Neural progenitor cell (in vitro differentiated cells): ENCODE data around the gene MITF. TPM values are rescaled to one million over a fixed set of nuclear protein-coding genes. Genes with fewer than 3 reads are reported as not detected.

ENCODE experiments used
- DNase-seq: peaks from one replicate; pipeline ENCODE4 v3.0.0-alpha.2; 2016; ENCODE audit warnings: low spot score
- H2AFZ ChIP-seq: fragments of 200-600 bp; sonication (generic); replicated peaks from 2 replicates; pipeline ENCODE4 v1.6.1; 2016; ENCODE audit warnings: antibody characterized with exemption
- H3F3A ChIP-seq: fragments of 200-600 bp; sonication (generic); 2 replicates; pipeline ENCODE4 v1.6.1; 2016; ENCODE audit warnings: antibody characterized with exemption, low read depth
- H3K27ac ChIP-seq: fragments of 200-600 bp; sonication (generic); 2 replicates; pipeline ENCODE4 v1.5.1; 2016; ENCODE audit warnings: mild to moderate bottlenecking
- H3K27me3 ChIP-seq: fragments of 200-600 bp; sonication (generic); 2 replicates; pipeline ENCODE4 v1.6.1; 2016; ENCODE audit warnings: mild to moderate bottlenecking, moderate library complexity
- H3K36me3 ChIP-seq: fragments of 200-600 bp; sonication (generic); 2 replicates; pipeline ENCODE4 v1.5.1; 2016
- H3K4me1 ChIP-seq: fragments of 200-600 bp; sonication (generic); 2 replicates; pipeline ENCODE4 v1.6.1; 2016; ENCODE audit warnings: mixed run types
- H3K4me2 ChIP-seq: fragments of 200-600 bp; sonication (generic); 2 replicates; pipeline ENCODE4 v1.6.1; 2016
- H3K4me3 ChIP-seq: fragments of 200-600 bp; sonication (generic); 2 replicates; pipeline ENCODE4 v1.5.1; 2016
- H3K79me2 ChIP-seq: fragments of 200-600 bp; sonication (generic); 2 replicates; pipeline ENCODE4 v1.6.1; 2016; ENCODE audit warnings: low read depth
- H3K9ac ChIP-seq: fragments of 200-600 bp; sonication (generic); 2 replicates; pipeline ENCODE4 v1.6.1; 2016
- H3K9me3 ChIP-seq: fragments of 200-600 bp; sonication (generic); 2 replicates; pipeline ENCODE4 v1.5.1; 2016; ENCODE audit warnings: low read depth
- H4K20me1 ChIP-seq: fragments of 200-600 bp; sonication (generic); 2 replicates; pipeline ENCODE4 v1.6.1; 2016; ENCODE audit warnings: low read depth
- H3K27ac Mint-ChIP-seq: 3 replicates; pipeline ENCODE4 v1.8.0; 2021; ENCODE audit warnings: mixed read lengths
- H3K27me3 Mint-ChIP-seq: 2 replicates; pipeline ENCODE4 v1.8.0; 2022; ENCODE audit warnings: low read depth, mild to moderate bottlenecking, inconsistent platforms, moderate library complexity, mixed read lengths; ENCODE audit not compliant: insufficient read depth
- H3K36me3 Mint-ChIP-seq: 3 replicates; pipeline ENCODE4 v1.8.0; 2021; ENCODE audit warnings: mixed read lengths
- H3K4me1 Mint-ChIP-seq: 3 replicates; pipeline ENCODE4 v1.8.0; 2021; ENCODE audit warnings: mixed read lengths
- H3K4me3 Mint-ChIP-seq: 3 replicates; pipeline ENCODE4 v1.8.0; 2021; ENCODE audit warnings: mild to moderate bottlenecking, moderate library complexity, mixed read lengths
- H3K9me3 Mint-ChIP-seq: 3 replicates; pipeline ENCODE4 v1.8.0; 2020; ENCODE audit warnings: mixed read lengths
- CTCF ChIP-seq: fragments of 200-600 bp; sonication (generic); IDR thresholded peaks from 2 replicates; pipeline ENCODE4 v1.5.1; 2017; ENCODE audit warnings: antibody characterized with exemption, mild to moderate bottlenecking
- EZH2 ChIP-seq: fragments of 200-600 bp; sonication (generic); IDR thresholded peaks from 2 replicates; pipeline ENCODE4 v1.6.1; 2017; ENCODE audit warnings: antibody characterized with exemption, mild to moderate bottlenecking, moderate library complexity
- EZH2phosphoT487 ChIP-seq: fragments of 200-600 bp; sonication (generic); IDR thresholded peaks from 2 replicates; pipeline ENCODE4 v1.6.1; 2017; ENCODE audit warnings: antibody characterized with exemption
- total RNA-seq: library from RNA; depleted of rRNA; stranded (reverse); fragments of >200 nt; gene quantifications from 2 replicates; pipeline ENCODE4 v1.2.3, GENCODE V29; 2015; ENCODE audit warnings: low replicate concordance

Gene MITF
- total RNA-seq, 1 donor from 2014 or later, result not detected

DNA sequence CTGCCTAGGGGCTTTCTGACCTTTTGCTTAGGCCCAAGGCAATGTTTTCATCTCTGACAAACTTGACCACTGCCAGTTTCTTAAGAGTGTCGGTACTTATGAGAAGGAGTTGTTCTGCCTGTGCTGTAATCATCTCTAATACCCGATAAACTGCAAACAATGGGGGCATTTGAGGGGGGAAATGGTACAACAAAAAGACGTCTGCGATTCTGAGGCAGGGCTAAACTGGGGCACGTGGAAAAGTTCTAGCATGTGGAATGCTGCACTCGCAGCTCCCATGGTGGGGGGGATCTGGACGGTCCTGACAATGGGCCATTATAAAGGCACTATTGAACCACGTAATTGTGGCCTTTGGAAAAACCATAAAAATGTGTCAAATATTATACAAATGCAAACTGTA is 187.1 kb downstream of the MITF start:
- H3K4me3 Mint-ChIP-seq, result no peak overlapping the region
- no peak for TF ChIP-seq EZH2
- TF ChIP-seq EZH2phosphoT487, result no peak
- TF ChIP-seq CTCF, result no peak

GRCh38 chr3:69927571-69927970 is 188.3 kb downstream of the MITF start:
- no peak overlapping the region for H3K4me2 ChIP-seq
- no peak overlapping the region for H3K27ac ChIP-seq
- no peaks in the 10 kb centered on the region for H4K20me1 ChIP-seq
- H2AFZ ChIP-seq, result no peak overlapping the region
- Mint-ChIP-seq H3K9me3 (no peaks in the 10 kb centered on the region), H3K27ac (no peak overlapping the region), H3K36me3 (no peaks in the 10 kb centered on the region), H3K4me3 (no peak overlapping the region), H3K27me3 (no peaks in the 10 kb centered on the region), H3K4me1 (peaks cover 3% of the 10 kb centered on the region)
- DNase-seq, result no peak
- H3K9ac ChIP-seq, result no peak overlapping the region
- H3F3A ChIP-seq, result no peaks in the 10 kb centered on the region
- no peaks in the 10 kb centered on the region for H3K27me3 ChIP-seq
- TF ChIP-seq EZH2phosphoT487, result no peak
- no peak for TF ChIP-seq EZH2
- TF ChIP-seq CTCF, result no peak
- no peaks in the 10 kb centered on the region for H3K36me3 ChIP-seq
- no peaks in the 10 kb centered on the region for H3K9me3 ChIP-seq
- H3K79me2 ChIP-seq, result no peaks in the 10 kb centered on the region
- H3K4me3 ChIP-seq, result no peak overlapping the region
- H3K4me1 ChIP-seq, result no peaks in the 10 kb centered on the region

More for the DNA sequence above, 187.1 kb downstream of the MITF start:
- Histone ChIP-seq H3K9ac (no peak overlapping the region), H3K9me3 (no peaks in the 10 kb centered on the region), H3K4me1 (no peaks in the 10 kb centered on the region), H3K4me3 (no peak overlapping the region), H3K27ac (no peak overlapping the region), H3F3A (no peaks in the 10 kb centered on the region), H3K79me2 (no peaks in the 10 kb centered on the region), H3K27me3 (no peaks in the 10 kb centered on the region), H3K4me2 (no peak overlapping the region), H3K36me3 (no peaks in the 10 kb centered on the region), H4K20me1 (no peaks in the 10 kb centered on the region), H2AFZ (no peak overlapping the region)
- DNase-seq, result no peak
- no peaks in the 10 kb centered on the region for H3K36me3 Mint-ChIP-seq
- no peak overlapping the region for H3K27ac Mint-ChIP-seq
- H3K4me1 Mint-ChIP-seq, result peaks cover 3% of the 10 kb centered on the region
- H3K9me3 Mint-ChIP-seq, result no peaks in the 10 kb centered on the region
- no peaks in the 10 kb centered on the region for H3K27me3 Mint-ChIP-seq

GRCh38 chr3:69929019-69929418 is 189.8 kb downstream of the MITF start:
- H2AFZ ChIP-seq, result no peak overlapping the region
- H3K27me3 ChIP-seq, result no peaks in the 10 kb centered on the region
- H3K27ac Mint-ChIP-seq, result no peak overlapping the region
- no peaks in the 10 kb centered on the region for H3K9me3 Mint-ChIP-seq
- H3K4me3 ChIP-seq, result no peak overlapping the region
- H3K4me3 Mint-ChIP-seq, result no peak overlapping the region
- H3K4me1 Mint-ChIP-seq, result peaks cover 3% of the 10 kb centered on the region
- H3K4me1 ChIP-seq, result no peaks in the 10 kb centered on the region
- H3K36me3 Mint-ChIP-seq, result no peaks in the 10 kb centered on the region
- DNase-seq, result no peak
- no peak overlapping the region for H3K27ac ChIP-seq
- H3K9me3 ChIP-seq, result no peaks in the 10 kb centered on the region
- H3K4me2 ChIP-seq, result no peak overlapping the region
- H4K20me1 ChIP-seq, result no peaks in the 10 kb centered on the region
- no peaks in the 10 kb centered on the region for H3F3A ChIP-seq
- H3K27me3 Mint-ChIP-seq, result no peaks in the 10 kb centered on the region
- H3K36me3 ChIP-seq, result no peaks in the 10 kb centered on the region
- no peak overlapping the region for H3K9ac ChIP-seq
- TF ChIP-seq CTCF, result no peak
- no peak for TF ChIP-seq EZH2
- no peak for TF ChIP-seq EZH2phosphoT487
- H3K79me2 ChIP-seq, result no peaks in the 10 kb centered on the region

GRCh38 chr3:69930564-69930963 is 191.3 kb downstream of the MITF start:
- H3K4me3 ChIP-seq, result no peak overlapping the region
- H2AFZ ChIP-seq, result no peak overlapping the region
- no peaks in the 10 kb centered on the region for H3K9me3 Mint-ChIP-seq
- no peaks in the 10 kb centered on the region for H3F3A ChIP-seq
- H3K4me1 ChIP-seq, result no peaks in the 10 kb centered on the region
- no peak for DNase-seq
- no peaks in the 10 kb centered on the region for H4K20me1 ChIP-seq
- H3K27me3 Mint-ChIP-seq, result no peaks in the 10 kb centered on the region
- H3K9ac ChIP-seq, result no peak overlapping the region
- H3K36me3 Mint-ChIP-seq, result no peaks in the 10 kb centered on the region
- no peaks in the 10 kb centered on the region for H3K27me3 ChIP-seq
- no peak overlapping the region for H3K4me2 ChIP-seq
- H3K27ac Mint-ChIP-seq, result no peak overlapping the region
- TF ChIP-seq CTCF, result no peak
- TF ChIP-seq EZH2, result no peak
- no peak for TF ChIP-seq EZH2phosphoT487
- H3K27ac ChIP-seq, result no peak overlapping the region
- H3K79me2 ChIP-seq, result no peaks in the 10 kb centered on the region
- no peaks in the 10 kb centered on the region for H3K9me3 ChIP-seq
- peaks cover 3% of the 10 kb centered on the region for H3K4me1 Mint-ChIP-seq
- H3K36me3 ChIP-seq, result no peaks in the 10 kb centered on the region
- no peak overlapping the region for H3K4me3 Mint-ChIP-seq
